IgD-negative memory B cell (primary cell): Measurements from ENCODE around the gene MYO19. TPM values are rescaled to one million over a fixed set of nuclear protein-coding genes. Genes with fewer than 3 reads are reported as not detected.
"Not testable (repeated sequence)": the region's sequence is repeated elsewhere in the genome, so short reads cannot be mapped to it uniquely, and the experiment has no call there.

Experiments used
- H3K27ac Mint-ChIP-seq, 3 donors: one replicate each; pipeline ENCODE4 v1.8.0; 2020 to 2022; ENCODE audit warnings: mild to moderate bottlenecking in 3 of 3, mixed read lengths in 3 of 3, moderate library complexity in 1 of 3
- H3K27me3 Mint-ChIP-seq: one replicate; pipeline ENCODE4 v1.8.0; 2021; ENCODE audit warnings: mixed read lengths
- H3K36me3 Mint-ChIP-seq: one replicate; pipeline ENCODE4 v1.8.0; 2020; ENCODE audit warnings: mild to moderate bottlenecking, mixed read lengths
- H3K4me1 Mint-ChIP-seq, 3 donors: one replicate each; pipeline ENCODE4 v1.8.0; 2020 to 2022; ENCODE audit warnings: mixed read lengths in 3 of 3, mild to moderate bottlenecking in 1 of 3
- H3K4me3 Mint-ChIP-seq, 4 donors: one replicate each; pipeline ENCODE4 v1.8.0; 2020 to 2022; ENCODE audit warnings: mild to moderate bottlenecking in 4 of 4, mixed read lengths in 4 of 4, moderate library complexity in 3 of 4
- H3K9me3 Mint-ChIP-seq, 3 donors: one replicate each; pipeline ENCODE4 v1.8.0; 2020 to 2021; ENCODE audit warnings: mixed read lengths in 3 of 3, mild to moderate bottlenecking in 1 of 3
- polyA plus RNA-seq: library from polyadenylated mRNA; unstranded; fragments of 300-500 nt; fragmentation: Illumina TruSeq; gene quantifications from one replicate; pipeline ENCODE4 v1.2.3, GENCODE V29; 2021

MYO19 gene
- polyA plus RNA-seq, 1 donor from 2014 or later, result 4.2 TPM

GRCh38 chr17:36496018-36496789 is 38.5 kb downstream of the MYO19 start:
- H3K27me3 Mint-ChIP-seq, result no peaks in the 10 kb centered on the region
- peaks cover 2% of the 10 kb centered on the region for H3K36me3 Mint-ChIP-seq
- H3K4me1 Mint-ChIP-seq, result peaks cover 0 to 2% (median under 1%) of the 10 kb centered on the region in 3 donors
- H3K27ac Mint-ChIP-seq, result peak overlapping the region in 2 of 3 donors; percentile 4 to 84
- no peaks in the 10 kb centered on the region for H3K9me3 Mint-ChIP-seq
- no peak overlapping the region for H3K4me3 Mint-ChIP-seq

DNA sequence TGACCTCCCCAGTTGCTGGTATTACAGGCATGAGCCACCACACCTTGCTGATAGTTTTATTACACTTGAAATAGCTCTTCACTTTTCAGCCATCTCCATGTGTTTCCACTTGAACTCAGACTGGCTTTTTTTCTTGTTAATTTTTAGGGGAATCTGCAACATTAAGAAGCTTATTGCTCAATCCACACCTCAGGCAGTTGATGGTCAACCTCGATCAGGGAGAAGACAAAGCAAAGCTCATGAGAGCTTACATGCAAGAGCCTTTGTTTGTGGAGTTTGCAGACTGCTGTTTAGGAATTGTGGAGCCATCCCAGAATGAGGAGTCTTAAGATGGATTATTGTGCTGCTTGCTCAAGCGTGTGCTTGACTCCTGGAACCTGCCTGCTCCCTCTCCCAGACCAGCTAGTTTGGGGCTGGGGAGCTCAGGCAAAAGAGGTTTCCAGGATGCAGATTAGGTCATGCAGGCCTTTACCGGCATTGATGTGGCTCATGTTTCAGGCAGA is 39.5 kb downstream of the MYO19 start:
- Mint-ChIP-seq H3K27ac (no peak overlapping the region), H3K27me3 (no peaks in the 10 kb centered on the region), H3K4me3 (no peak overlapping the region), H3K9me3 (no peaks in the 10 kb centered on the region), H3K4me1 (peaks cover 2 to 6% (median 4%) of the 10 kb centered on the region in 3 donors), H3K36me3 (peaks cover 4% of the 10 kb centered on the region)

- H3K27me3 Mint-ChIP-seq, result no peaks in the 10 kb centered on the region
- peaks cover 4 to 8% (median 8%) of the 10 kb centered on the region in 3 donors for H3K4me1 Mint-ChIP-seq
- no peak overlapping the region for H3K27ac Mint-ChIP-seq
- H3K9me3 Mint-ChIP-seq, result no peaks in the 10 kb centered on the region
- no peak overlapping the region for H3K4me3 Mint-ChIP-seq
- peaks cover 6% of the 10 kb centered on the region for H3K36me3 Mint-ChIP-seq
These were observed 40.0 kb downstream of the MYO19 start for GRCh38 chr17:36494674-36495073.

DNA sequence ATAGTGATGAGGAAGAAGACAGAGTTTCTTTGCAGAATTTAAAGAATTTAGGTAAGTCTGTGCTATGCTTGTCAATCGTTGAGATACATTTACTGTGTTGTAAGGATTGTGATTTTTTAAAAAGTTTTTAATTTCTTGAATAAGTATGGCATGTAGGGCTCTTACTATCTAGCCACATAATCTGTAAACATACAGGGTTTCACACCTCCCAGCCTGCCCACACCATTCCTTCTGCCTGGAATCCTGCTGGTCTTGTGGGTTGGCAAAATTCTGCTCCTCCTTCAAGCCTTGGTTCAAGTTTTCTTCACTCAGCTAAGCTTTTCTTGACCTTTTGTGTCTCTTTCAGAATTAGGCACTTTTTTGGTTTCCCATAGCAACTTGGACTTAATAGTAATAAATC is 40.7 kb downstream of the MYO19 start:
- Mint-ChIP-seq H3K27me3 (no peaks in the 10 kb centered on the region), H3K36me3 (peaks cover 6% of the 10 kb centered on the region), H3K4me1 (peaks cover 8 to 13% (median 11%) of the 10 kb centered on the region in 3 donors), H3K4me3 (no peak overlapping the region), H3K27ac (no peak overlapping the region), H3K9me3 (no peaks in the 10 kb centered on the region)

- peaks cover 8% of the 10 kb centered on the region for H3K36me3 Mint-ChIP-seq
- H3K4me1 Mint-ChIP-seq, result peaks cover 24 to 30% (median 25%) of the 10 kb centered on the region in 3 donors
- H3K27ac Mint-ChIP-seq, result peak within 1 kb of the TSS; percentile 49 to 99 (median 82)
- peaks cover 18% of the 10 kb centered on the region for H3K27me3 Mint-ChIP-seq
- peak within 1 kb of the TSS; percentile 90 to 100 (median 98) for H3K4me3 Mint-ChIP-seq
- H3K9me3 Mint-ChIP-seq, result no peaks in the 10 kb centered on the region
These were observed 48.2 kb downstream of the MYO19 start, which contains the start of gene ZNHIT3 for GRCh38 chr17:36486204-36487194. ZNHIT3 (plus strand) TSS chr17:36486681; CDS start chr17:36486700, 19 bp downstream.

- peak overlapping the region; percentile 90 to 100 (median 98) for H3K4me3 Mint-ChIP-seq
- peaks cover 22% of the 10 kb centered on the region for H3K27me3 Mint-ChIP-seq
- peaks cover 24 to 28% (median 25%) of the 10 kb centered on the region in 3 donors for H3K4me1 Mint-ChIP-seq
- no peaks in the 10 kb centered on the region for H3K9me3 Mint-ChIP-seq
- H3K36me3 Mint-ChIP-seq, result peaks cover 8% of the 10 kb centered on the region
- peak overlapping the region; percentile 49 to 99 (median 82) for H3K27ac Mint-ChIP-seq
These were observed 48.9 kb downstream of the MYO19 start for GRCh38 chr17:36485805-36486203.

DNA sequence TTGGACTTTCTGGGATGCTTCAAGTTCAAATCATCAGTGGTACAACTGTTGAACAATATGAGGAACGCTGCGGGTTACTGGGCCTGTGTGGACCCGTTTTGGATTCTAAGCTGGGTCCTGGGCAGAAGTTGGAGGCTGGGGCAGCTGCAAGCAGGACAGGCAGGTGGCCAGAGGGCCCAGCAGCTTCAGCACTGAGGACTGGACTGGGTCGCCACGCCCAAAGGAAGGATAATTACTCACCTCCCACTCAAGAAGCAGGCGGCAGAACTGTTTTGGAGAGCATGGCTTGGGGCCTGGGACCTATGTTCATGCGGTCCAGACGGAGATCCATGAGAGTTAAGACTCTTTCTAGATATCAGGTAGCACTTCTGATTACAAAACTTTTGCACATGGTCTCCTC is 49.6 kb downstream of the MYO19 start:
- Mint-ChIP-seq H3K4me3 (peak overlapping the region; percentile 38 to 98 (median 80)), H3K27me3 (peaks cover 23% of the 10 kb centered on the region), H3K4me1 (peaks cover 19 to 25% (median 23%) of the 10 kb centered on the region in 3 donors), H3K9me3 (no peaks in the 10 kb centered on the region), H3K27ac (peak overlapping the region in 1 of 3 donors; percentile 31), H3K36me3 (peaks cover 5% of the 10 kb centered on the region)

DNA sequence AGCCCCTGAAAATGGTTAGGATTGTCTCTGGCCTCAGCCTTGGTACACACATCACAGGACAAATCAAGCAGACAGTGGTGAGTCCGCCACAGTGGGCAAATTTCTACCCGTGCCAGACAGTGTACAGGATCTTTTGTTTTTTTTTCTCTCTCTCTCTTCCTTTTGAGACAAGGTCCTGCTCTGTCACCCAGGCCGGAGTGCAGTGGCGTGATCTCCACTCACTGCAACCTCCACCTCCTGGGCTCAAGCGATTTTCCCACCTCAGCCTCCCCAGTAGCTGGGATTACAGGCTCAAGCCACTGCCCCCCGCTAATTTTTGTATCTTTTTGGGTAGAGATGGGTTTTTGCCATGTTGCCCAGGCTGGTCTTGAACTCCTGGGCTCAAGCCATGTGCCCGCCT is 50.6 kb downstream of the MYO19 start:
- Mint-ChIP-seq H3K4me1 (peaks cover 13 to 19% (median 18%) of the 10 kb centered on the region in 3 donors), H3K4me3 (peak overlapping the region in 1 of 4 donors; percentile 38), H3K27ac (peak overlapping the region in 1 of 3 donors; percentile 30), H3K27me3 (peaks cover 23% of the 10 kb centered on the region)
- H3K36me3 Mint-ChIP-seq, H3K9me3 Mint-ChIP-seq: not testable (repeated sequence)

GRCh38 chr17:36482611-36483504 is 51.8 kb downstream of the MYO19 start:
- H3K9me3 Mint-ChIP-seq, result no peaks in the 10 kb centered on the region
- H3K27me3 Mint-ChIP-seq, result peaks cover 23% of the 10 kb centered on the region
- peak overlapping the region; percentile 52 to 84 (median 74) for H3K4me3 Mint-ChIP-seq
- peak overlapping the region in 2 of 3 donors; percentile 30 to 46 for H3K27ac Mint-ChIP-seq
- H3K36me3 Mint-ChIP-seq, result peaks cover 4% of the 10 kb centered on the region
- H3K4me1 Mint-ChIP-seq, result peaks cover 7 to 15% (median 13%) of the 10 kb centered on the region in 3 donors

- H3K36me3 Mint-ChIP-seq, result peaks cover 4% of the 10 kb centered on the region
- peaks cover 5 to 13% (median 11%) of the 10 kb centered on the region in 3 donors for H3K4me1 Mint-ChIP-seq
- H3K9me3 Mint-ChIP-seq, result no peaks in the 10 kb centered on the region
- H3K27me3 Mint-ChIP-seq, result peaks cover 23% of the 10 kb centered on the region
- H3K4me3 Mint-ChIP-seq, result peak overlapping the region in 2 of 4 donors; percentile 22 to 80
- no peak overlapping the region for H3K27ac Mint-ChIP-seq
These were observed 52.8 kb downstream of the MYO19 start for GRCh38 chr17:36481829-36482228.

- Mint-ChIP-seq H3K27ac (no peak overlapping the region), H3K4me1 (peaks cover 4 to 5% (median 5%) of the 10 kb centered on the region in 3 donors), H3K4me3 (no peak overlapping the region), H3K9me3 (no peaks in the 10 kb centered on the region), H3K36me3 (no peaks in the 10 kb centered on the region), H3K27me3 (peaks cover 11% of the 10 kb centered on the region)
These were observed 59.2 kb downstream of the MYO19 start for GRCh38 chr17:36475346-36475970.

- peaks cover 6 to 11% (median 11%) of the 10 kb centered on the region in 3 donors for H3K4me1 Mint-ChIP-seq
- no peaks in the 10 kb centered on the region for H3K36me3 Mint-ChIP-seq
- peaks cover 11% of the 10 kb centered on the region for H3K27me3 Mint-ChIP-seq
- H3K9me3 Mint-ChIP-seq, result no peaks in the 10 kb centered on the region
- H3K4me3 Mint-ChIP-seq, result no peak overlapping the region
- H3K27ac Mint-ChIP-seq, result no peak overlapping the region
These were observed 60.1 kb downstream of the MYO19 start for GRCh38 chr17:36474571-36474970.

DNA sequence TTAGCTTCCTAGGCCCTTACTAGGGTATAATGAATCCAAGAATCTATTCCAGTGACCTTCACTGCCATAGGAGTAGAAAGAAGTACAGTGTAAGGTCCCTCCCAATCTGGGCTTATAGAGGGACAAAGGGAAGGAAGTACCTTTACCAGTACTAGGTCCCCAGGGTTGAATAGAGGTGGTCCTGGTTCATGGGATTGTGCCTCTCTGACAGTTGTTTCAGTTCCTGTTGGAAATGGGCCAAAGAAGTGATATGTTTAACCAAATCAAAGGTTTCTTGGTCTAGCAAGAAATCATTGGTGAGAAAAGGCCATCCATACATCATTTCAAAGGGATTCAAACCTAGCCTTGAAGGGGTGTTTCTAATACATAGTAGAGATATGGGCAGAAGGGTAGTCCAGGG is 64.2 kb downstream of the MYO19 start:
- H3K4me1 Mint-ChIP-seq, result peaks cover 4 to 18% (median 13%) of the 10 kb centered on the region in 3 donors
- H3K9me3 Mint-ChIP-seq, result no peaks in the 10 kb centered on the region
- H3K27me3 Mint-ChIP-seq, result peaks cover 22% of the 10 kb centered on the region

More for the DNA sequence above, 64.2 kb downstream of the MYO19 start:
- no peak overlapping the region for H3K27ac Mint-ChIP-seq
- H3K36me3 Mint-ChIP-seq, result no peaks in the 10 kb centered on the region
- H3K4me3 Mint-ChIP-seq, result peak overlapping the region in 1 of 4 donors; percentile 23
